ENCODE results near the gene TSPYL6.

Gene TSPYL6

DNA sequence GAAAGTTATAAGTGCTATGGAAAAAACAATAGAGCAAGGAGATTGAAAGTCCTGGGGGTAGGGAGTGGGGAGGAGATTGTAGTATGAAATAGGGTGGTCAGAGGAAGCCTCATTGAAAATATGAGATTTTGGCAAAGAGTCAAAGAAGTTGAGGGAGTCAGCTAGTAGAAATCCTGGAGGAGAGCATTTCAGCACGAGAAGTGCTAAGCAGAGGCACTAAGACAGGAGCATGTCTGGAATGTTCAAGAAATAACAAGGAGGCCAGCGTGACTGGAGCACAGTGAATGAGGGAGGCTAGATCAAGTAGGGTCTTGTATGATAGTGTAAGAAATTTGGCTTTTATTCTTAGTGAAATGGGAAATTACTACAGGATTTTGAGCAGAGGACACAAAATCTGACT lies 2.1 kb upstream of the TSPYL6 start:
- DNase-seq (ENCODE audit: low read depth in 1 of 2, low spot score in 1 of 2) = no peak

DNA sequence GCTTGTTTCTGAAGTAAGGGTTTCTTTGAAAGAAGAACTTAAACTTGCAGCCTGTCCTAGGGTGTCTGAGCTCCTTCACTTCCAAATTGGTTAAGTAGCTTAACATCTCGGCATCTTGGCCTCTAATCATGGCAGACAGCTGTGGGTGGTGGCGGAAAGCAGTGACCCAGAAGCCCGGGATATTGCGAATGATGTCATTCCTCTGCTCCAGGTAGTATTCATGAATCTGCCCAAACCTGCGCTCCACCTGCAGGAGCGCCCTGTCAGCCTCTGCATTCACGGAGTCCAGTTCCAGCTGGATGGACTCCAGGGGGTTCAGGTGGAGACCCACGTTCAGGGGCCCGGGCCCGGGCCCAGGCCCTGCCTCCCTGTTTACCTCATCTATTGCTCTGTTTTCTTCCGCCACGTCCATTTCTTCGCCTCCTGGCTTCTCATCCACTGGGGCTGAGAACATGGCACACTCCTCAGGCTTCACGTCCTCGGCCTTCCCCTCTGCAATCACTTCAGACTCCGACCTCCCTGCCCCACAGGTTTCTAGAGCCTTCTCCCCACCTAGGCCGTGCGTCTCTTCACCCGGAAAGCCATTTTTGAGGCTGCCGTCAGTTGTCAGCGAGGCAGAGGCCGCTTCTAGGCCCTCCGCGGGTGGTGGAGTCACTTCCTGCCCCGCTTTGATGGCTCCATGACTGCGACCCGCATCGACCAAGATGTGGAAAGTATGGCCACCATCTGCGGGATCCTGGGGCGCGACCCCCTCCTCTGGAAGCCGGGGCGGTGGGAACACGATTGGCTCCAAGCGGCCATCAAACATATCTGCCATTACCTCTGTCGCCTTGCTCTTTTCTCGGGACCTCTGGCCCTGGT lies 569 bp downstream of the TSPYL6 start:
- DNase-seq (ENCODE audit: low read depth in 1 of 2, low spot score in 1 of 2) = no peak

DNA sequence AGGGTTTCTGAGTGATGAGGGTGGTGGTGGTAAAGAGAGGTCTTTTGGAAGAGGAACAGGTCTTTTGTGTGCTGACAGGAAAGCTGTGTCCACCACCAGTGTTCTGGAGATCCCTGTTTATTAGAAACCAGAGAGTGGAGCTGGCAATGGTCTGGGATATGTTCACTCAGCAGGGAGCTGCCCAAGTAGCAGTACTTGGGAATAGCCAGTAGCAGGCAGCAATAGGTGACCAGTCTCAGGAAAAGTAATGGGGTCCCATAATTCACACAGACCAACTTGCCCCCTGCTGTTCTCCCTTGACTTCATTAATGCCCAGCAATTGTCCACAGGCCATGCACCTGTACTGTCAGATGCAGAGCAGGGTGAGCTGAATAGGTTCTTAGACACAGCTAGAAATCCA lies 1.8 kb downstream of the TSPYL6 start:
- DNase-seq (ENCODE audit: low read depth in 1 of 2, low spot score in 1 of 2) = no peak

GRCh38 chr2:54249629-54250028 lies 6.4 kb downstream of the TSPYL6 start:
- no peak for DNase-seq (ENCODE audit: low read depth in 1 of 2, low spot score in 1 of 2)

GRCh38 chr2:54247115-54247514 lies 8.9 kb downstream of the TSPYL6 start:
- no peak for DNase-seq (ENCODE audit: low read depth in 1 of 2, low spot score in 1 of 2)

GRCh38 chr2:54240515-54241469 lies 15.2 kb downstream of the TSPYL6 start:
- DNase-seq (ENCODE audit: low read depth in 1 of 2, low spot score in 1 of 2) = no peak

DNA sequence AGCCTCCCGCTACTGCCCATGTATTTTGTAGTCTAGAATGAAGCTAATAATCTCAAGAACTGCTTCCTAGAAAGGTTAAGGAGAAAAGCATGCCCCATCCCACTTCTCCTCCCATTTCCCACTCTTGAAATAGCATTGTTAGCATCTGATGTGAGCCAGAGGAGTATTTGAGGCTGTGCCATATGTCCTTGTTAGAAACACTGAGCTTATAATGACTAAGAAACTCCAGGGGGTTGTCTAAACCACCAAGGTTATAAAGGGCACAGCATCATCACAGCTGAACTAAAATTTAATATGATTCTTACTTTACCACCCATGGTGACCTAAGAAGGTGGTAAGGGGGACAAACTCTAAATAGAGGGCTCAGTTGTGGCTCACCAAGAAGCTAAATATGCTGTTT lies 16.6 kb downstream of the TSPYL6 start:
- no peak for DNase-seq (ENCODE audit: low read depth in 1 of 2, low spot score in 1 of 2)

- DNase-seq (ENCODE audit: low read depth in 1 of 2, low spot score in 1 of 2) = no peak
These were observed 18.6 kb downstream of the TSPYL6 start for GRCh38 chr2:54237428-54237827.

DNA sequence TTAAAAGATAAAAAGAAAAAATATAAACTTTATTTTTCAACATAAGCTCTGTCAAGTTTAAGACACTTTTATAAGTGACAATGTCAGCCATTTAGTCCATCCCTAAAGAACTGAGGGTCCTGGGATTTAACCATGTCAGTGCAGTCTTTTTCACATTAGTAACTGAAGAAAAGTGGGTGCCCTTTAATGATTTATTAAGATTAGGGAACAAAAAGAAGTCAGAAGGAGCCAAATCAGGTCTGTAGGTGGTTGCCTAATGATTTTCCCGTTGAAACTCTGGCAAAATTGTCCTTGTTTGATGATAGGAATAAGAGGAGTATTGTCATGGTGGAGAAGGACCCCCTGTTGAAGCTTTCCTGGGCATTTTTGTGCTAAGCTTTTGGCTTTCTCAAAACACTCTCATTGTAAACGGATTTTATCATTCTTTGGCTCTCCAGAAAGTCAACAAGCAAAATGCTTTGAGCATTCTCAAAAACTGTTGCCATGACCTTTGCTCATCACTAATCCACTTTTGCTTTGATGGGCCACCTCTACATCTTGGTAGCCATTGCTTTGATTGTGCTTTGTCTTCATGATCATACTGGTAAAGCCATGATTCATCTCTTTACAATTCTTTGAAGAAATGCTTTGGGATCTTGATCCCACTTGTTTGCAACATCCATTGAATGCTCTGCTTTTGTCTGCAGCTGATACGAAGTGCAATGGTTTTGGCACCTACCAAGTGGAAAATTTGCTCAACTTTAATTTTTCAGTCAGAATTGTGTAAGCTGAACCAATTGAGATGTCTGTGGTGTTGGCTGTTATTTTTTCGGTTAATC lies 22.0 kb downstream of the TSPYL6 start:
- no peak for DNase-seq (ENCODE audit: low read depth in 1 of 2, low spot score in 1 of 2)

GRCh38 chr2:54228945-54229344 lies 27.1 kb downstream of the TSPYL6 start:
- no peak for DNase-seq (ENCODE audit: low read depth in 1 of 2, low spot score in 1 of 2)

- no peak for DNase-seq (ENCODE audit: low read depth in 1 of 2, low spot score in 1 of 2)
These were observed 28.2 kb downstream of the TSPYL6 start for GRCh38 chr2:54227798-54228197.

DNA sequence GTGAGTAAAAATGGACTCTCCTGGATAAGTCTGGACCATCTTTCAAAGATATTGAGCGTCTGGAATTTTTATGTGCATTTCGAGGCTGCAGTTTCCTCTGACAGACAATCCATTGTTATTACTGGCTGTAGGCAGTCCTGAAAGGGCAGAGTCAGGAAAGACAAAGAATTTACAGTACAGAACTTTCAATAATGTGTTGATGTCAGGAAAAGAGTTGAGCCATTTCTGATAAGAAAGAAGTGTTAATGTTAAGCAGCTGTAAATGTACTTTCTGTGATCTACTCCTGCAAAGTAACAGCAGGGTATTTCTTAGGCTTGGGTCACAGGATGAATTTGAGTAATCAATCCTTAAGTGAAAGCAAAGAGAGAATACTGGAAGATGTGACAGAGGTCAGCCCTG lies 29.8 kb downstream of the TSPYL6 start:
- no peak for DNase-seq (ENCODE audit: low read depth in 1 of 2, low spot score in 1 of 2)

GRCh38 chr2:54224997-54225396 lies 31.0 kb downstream of the TSPYL6 start:
- no peak for DNase-seq (ENCODE audit: low read depth in 1 of 2, low spot score in 1 of 2)

- no peak for DNase-seq (ENCODE audit: low read depth in 1 of 2, low spot score in 1 of 2)
These were observed 42.9 kb downstream of the TSPYL6 start for GRCh38 chr2:54213082-54213481.

GRCh38 chr2:54212456-54212855 lies 43.6 kb downstream of the TSPYL6 start:
- no peak for DNase-seq (ENCODE audit: low read depth in 1 of 2, low spot score in 1 of 2)

GRCh38 chr2:54209379-54209778 lies 46.6 kb downstream of the TSPYL6 start:
- no peak for DNase-seq (ENCODE audit: low read depth in 1 of 2, low spot score in 1 of 2)

GRCh38 chr2:54208364-54209240 lies 47.4 kb downstream of the TSPYL6 start:
- no peak for DNase-seq (ENCODE audit: low read depth in 1 of 2, low spot score in 1 of 2)

- no peak for DNase-seq (ENCODE audit: low read depth in 1 of 2, low spot score in 1 of 2)
These were observed 48.3 kb downstream of the TSPYL6 start for GRCh38 chr2:54207666-54208195.

DNA sequence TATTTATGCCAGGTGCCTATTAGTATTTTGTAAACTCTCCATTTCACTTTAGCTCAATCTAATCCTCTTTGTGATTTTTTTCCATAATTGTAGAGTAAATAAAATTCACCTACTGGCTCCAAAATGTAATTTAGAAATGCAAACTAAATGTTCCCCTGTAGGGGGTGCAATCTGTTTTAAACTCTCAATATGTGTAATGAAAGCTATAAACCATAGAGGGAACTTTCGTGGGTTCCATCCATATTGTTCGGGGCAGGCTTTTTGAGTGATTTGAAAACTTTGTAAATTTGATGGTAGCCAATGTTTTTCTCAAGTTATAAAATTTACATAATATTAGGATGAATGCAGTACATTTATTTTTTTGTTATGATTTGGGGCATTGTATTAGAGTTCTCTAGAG lies 49.4 kb downstream of the TSPYL6 start:
- DNase-seq (ENCODE audit: low read depth in 1 of 2, low spot score in 1 of 2) = no peak

DNA sequence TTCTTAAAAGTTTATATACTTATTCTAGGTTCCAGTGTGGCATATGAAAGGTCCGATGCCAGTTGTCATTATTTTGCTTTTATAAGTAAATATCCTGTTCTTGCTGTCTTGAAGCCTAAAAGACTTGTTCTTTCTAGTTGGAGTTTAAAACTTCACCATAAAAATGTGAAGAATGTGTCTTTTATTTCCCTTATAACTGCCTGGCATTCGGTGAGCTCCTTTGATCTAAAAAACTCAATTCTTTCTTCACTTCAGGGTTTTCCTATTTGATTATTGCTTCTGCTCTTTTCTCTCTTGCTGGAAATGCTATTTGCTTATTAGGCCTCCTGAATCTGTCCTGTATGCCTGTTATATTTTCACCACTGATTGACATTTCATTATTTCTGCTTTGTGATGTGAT lies 51.6 kb downstream of the TSPYL6 start:
- DNase-seq (ENCODE audit: low read depth in 1 of 2, low spot score in 1 of 2) = no peak

Measured in stimulated activated CD4-positive, alpha-beta T cell treated with anti-CD3 and anti-CD28 coated beads, Interleukin-15, amount 100 ng/mL, for 1 hour (primary cell).